ENCODE results near the gene OR52E2. TPM values are rescaled to one million over a fixed set of nuclear protein-coding genes. Genes with fewer than 3 reads are reported as not detected.

The OR52E2 gene
- total RNA-seq, 2 experiments from 2014 or later, result not detected

Other genes with a start within 250 kb of the OR52E2 start
- not detected for gene OR51F2, start 238.3 kb downstream of the OR52E2 start, total RNA-seq
- not detected for gene OR51S1, start 210.4 kb downstream of the OR52E2 start, total RNA-seq
- not detected for gene OR51T1, start 177.7 kb downstream of the OR52E2 start, total RNA-seq
- not detected for gene OR51A7, start 155.8 kb downstream of the OR52E2 start, total RNA-seq
- gene OR51G2, start 140.3 kb downstream of the OR52E2 start, total RNA-seq, result not detected
- not detected for gene OR51G1, start 135.3 kb downstream of the OR52E2 start, total RNA-seq
- gene OR51A4, start 112.0 kb downstream of the OR52E2 start, total RNA-seq, result not detected
- gene OR51A2, start 103.9 kb downstream of the OR52E2 start, total RNA-seq, result not detected
- not detected for gene OR51L1, start 64.8 kb downstream of the OR52E2 start, total RNA-seq
- not detected for gene OR52J3, start 13.1 kb downstream of the OR52E2 start, total RNA-seq
- gene OR52E1, start 9.9 kb upstream of the OR52E2 start, total RNA-seq, result not detected
- gene OR52A5, start 78.7 kb upstream of the OR52E2 start, total RNA-seq, result not detected
- not detected for gene OR52A1, start 95.1 kb upstream of the OR52E2 start, total RNA-seq
- gene OR51V1, start 141.1 kb upstream of the OR52E2 start, total RNA-seq, result not detected
- not detected for gene HBB, start 167.4 kb upstream of the OR52E2 start, total RNA-seq
- gene HBD, start 174.9 kb upstream of the OR52E2 start, total RNA-seq, result not detected
- gene HBG1, start 190.2 kb upstream of the OR52E2 start, total RNA-seq, result not detected
- not detected for gene HBG2, start 195.2 kb upstream of the OR52E2 start, total RNA-seq
- not detected for gene HBE1, start 210.3 kb upstream of the OR52E2 start, total RNA-seq
- gene OR51B4, start 242.3 kb upstream of the OR52E2 start, total RNA-seq, result not detected